Caco-2 (cell line): ENCODE data around the gene RASGRF2. TPM values are rescaled to one million over a fixed set of nuclear protein-coding genes. Genes with fewer than 3 reads are reported as not detected.

Source experiments
- BruUV-seq: library from RNA; stranded (reverse); fragments of 400-500 nt; replicated peaks from 2 replicates; lab custom pipeline; 2021; lab: Mats Ljungman, UMichigan
- CTCF ChIA-PET: fragments of 300-600 bp; sonication (Branson Sonifier 250); formaldehyde crosslinking; loops from one replicate; lab custom pipeline; 2022; ENCODE audit warnings: antibody characterized with exemption; lab: Charles Lee
- POLR2A ChIA-PET: fragments of 300-600 bp; sonication (Branson Sonifier 250); formaldehyde crosslinking; loops from one replicate; lab custom pipeline; 2022; ENCODE audit warnings: antibody characterized with exemption; lab: Charles Lee
- DNase-seq, 2 experiments: peaks; one replicate each; pipeline versions ENCODE4 v3.0.0 to v3.0.0-alpha.2; 2020 to 2022
- H3K27me3 ChIP-seq: replicated peaks from 2 replicates; pipeline ENCODE4 v1.6.0; 2011; ENCODE audit warnings: low read length; ENCODE audit not compliant: control insufficient read depth, insufficient read depth
- H3K36me3 ChIP-seq: 2 replicates; pipeline ENCODE4 v1.5.1; 2011; ENCODE audit warnings: low read length; ENCODE audit not compliant: control insufficient read depth, insufficient read depth
- H3K4me1 ChIP-seq: fragments of 250-450 bp; sonication (Bioruptor Pico); 2 replicates; pipeline ENCODE4 v1.5.1; 2020; ENCODE audit warnings: mild to moderate bottlenecking
- H3K4me3 ChIP-seq: 2 replicates; pipeline ENCODE4 v1.5.1; 2011; ENCODE audit warnings: low read depth, mild to moderate bottlenecking, control low read depth, low read length
- H3K9me3 ChIP-seq: fragments of 250-450 bp; sonication (Bioruptor Pico); 2 replicates; pipeline ENCODE4 v1.5.1; 2020; ENCODE audit warnings: mild to moderate bottlenecking, moderate library complexity
- H3K27ac Mint-ChIP-seq: one replicate; pipeline ENCODE4 v1.8.0; 2022; ENCODE audit warnings: mixed read lengths; ENCODE audit not compliant: unreplicated experiment
- H3K27me3 Mint-ChIP-seq: one replicate; pipeline ENCODE4 v1.8.0; 2022; ENCODE audit warnings: mixed read lengths; ENCODE audit not compliant: insufficient read depth, unreplicated experiment
- H3K36me3 Mint-ChIP-seq: one replicate; pipeline ENCODE4 v1.8.0; 2022; ENCODE audit warnings: mild to moderate bottlenecking, mixed read lengths; ENCODE audit not compliant: insufficient read depth, unreplicated experiment
- H3K4me1 Mint-ChIP-seq: one replicate; pipeline ENCODE4 v1.8.0; 2022; ENCODE audit warnings: low read depth, mixed read lengths; ENCODE audit not compliant: unreplicated experiment
- H3K4me3 Mint-ChIP-seq: one replicate; pipeline ENCODE4 v1.8.0; 2022; ENCODE audit warnings: mild to moderate bottlenecking, moderate library complexity, mixed read lengths; ENCODE audit not compliant: unreplicated experiment
- H3K9me3 Mint-ChIP-seq: one replicate; pipeline ENCODE4 v1.8.0; 2022; ENCODE audit warnings: mixed read lengths; ENCODE audit not compliant: unreplicated experiment
- intact Hi-C: fragments of 100-400 bp; cut with micrococcal nuclease; formaldehyde crosslinking; loops from one replicate; pipeline ENCODE4 v1.10.0; 2022; ENCODE audit not compliant: unreplicated experiment
- total RNA-seq: library from RNA; stranded (reverse); gene quantifications from 2 replicates; pipeline ENCODE4 v1.2.3, GENCODE V29; 2022
- TF ChIP-seq, protein P1 (sequence below), 2 experiments: fragments of 200-600 bp in 1 of 2; IDR thresholded peaks; 1 replicate in 1 of 2; 2 replicates in 1 of 2; pipeline versions ENCODE4 v1.5.1 to v1.8.0; 2011 to 2022; ENCODE audit warnings: antibody characterized with exemption in 1 of 2, control low read depth in 1 of 2, inconsistent platforms in 1 of 2, low read depth in 1 of 2, low read length in 1 of 2, mild to moderate bottlenecking in 1 of 2, moderate library complexity in 1 of 2; ENCODE audit not compliant: insufficient read depth in 1 of 2, severe bottlenecking in 1 of 2, unreplicated experiment in 1 of 2

RASGRF2 gene
- total RNA-seq, 1 experiment from 2014 or later, result 23.1 TPM

DNA sequence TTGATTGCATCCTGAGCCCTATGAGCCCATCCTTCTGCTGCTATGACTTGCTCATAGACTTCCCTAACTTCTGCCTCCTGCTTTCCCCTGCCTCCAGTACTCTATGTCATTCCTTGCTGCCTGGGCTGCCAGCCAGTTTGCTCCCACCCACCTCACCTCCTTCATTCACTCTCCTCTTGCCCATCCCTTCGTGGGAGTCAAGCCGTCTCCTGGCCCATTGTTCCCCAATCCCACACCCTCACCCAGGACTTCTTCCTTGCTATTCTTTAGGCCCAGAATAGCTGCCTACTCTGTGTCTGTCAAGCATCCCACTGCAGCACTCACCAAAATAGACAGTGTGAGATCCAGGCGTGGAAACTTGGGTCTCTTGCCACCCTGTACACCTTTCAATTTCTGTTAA lies 131.0 kb downstream of the RASGRF2 start:
- no TSS peak for BruUV-seq
- no peak for DNase-seq
- ChIA-PET POLR2A (no interaction called here), CTCF (no interaction called here)
- Mint-ChIP-seq H3K9me3 (no peaks in the 10 kb centered on the region), H3K27ac (no peak overlapping the region), H3K36me3 (peaks cover 9% of the 10 kb centered on the region), H3K27me3 (no peaks in the 10 kb centered on the region), H3K4me3 (no peak overlapping the region), H3K4me1 (no peaks in the 10 kb centered on the region)
- Histone ChIP-seq H3K9me3 (no peaks in the 10 kb centered on the region), H3K27me3 (no peaks in the 10 kb centered on the region), H3K4me1 (no peaks in the 10 kb centered on the region), H3K4me3 (no peak overlapping the region), H3K36me3 (no peaks in the 10 kb centered on the region; the same call in 1 of the 2 replicates)
- intact Hi-C loops, result no loop called here
- TF ChIP-seq, protein P1, sequence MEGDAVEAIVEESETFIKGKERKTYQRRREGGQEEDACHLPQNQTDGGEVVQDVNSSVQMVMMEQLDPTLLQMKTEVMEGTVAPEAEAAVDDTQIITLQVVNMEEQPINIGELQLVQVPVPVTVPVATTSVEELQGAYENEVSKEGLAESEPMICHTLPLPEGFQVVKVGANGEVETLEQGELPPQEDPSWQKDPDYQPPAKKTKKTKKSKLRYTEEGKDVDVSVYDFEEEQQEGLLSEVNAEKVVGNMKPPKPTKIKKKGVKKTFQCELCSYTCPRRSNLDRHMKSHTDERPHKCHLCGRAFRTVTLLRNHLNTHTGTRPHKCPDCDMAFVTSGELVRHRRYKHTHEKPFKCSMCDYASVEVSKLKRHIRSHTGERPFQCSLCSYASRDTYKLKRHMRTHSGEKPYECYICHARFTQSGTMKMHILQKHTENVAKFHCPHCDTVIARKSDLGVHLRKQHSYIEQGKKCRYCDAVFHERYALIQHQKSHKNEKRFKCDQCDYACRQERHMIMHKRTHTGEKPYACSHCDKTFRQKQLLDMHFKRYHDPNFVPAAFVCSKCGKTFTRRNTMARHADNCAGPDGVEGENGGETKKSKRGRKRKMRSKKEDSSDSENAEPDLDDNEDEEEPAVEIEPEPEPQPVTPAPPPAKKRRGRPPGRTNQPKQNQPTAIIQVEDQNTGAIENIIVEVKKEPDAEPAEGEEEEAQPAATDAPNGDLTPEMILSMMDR (IDR thresholded peaks at IDR 0.05; ENCODE audit: insufficient read depth in 1 of 2, low read depth in 1 of 2, low read length in 1 of 2, severe bottlenecking in 1 of 2, unreplicated experiment in 1 of 2), result no peak

DNA sequence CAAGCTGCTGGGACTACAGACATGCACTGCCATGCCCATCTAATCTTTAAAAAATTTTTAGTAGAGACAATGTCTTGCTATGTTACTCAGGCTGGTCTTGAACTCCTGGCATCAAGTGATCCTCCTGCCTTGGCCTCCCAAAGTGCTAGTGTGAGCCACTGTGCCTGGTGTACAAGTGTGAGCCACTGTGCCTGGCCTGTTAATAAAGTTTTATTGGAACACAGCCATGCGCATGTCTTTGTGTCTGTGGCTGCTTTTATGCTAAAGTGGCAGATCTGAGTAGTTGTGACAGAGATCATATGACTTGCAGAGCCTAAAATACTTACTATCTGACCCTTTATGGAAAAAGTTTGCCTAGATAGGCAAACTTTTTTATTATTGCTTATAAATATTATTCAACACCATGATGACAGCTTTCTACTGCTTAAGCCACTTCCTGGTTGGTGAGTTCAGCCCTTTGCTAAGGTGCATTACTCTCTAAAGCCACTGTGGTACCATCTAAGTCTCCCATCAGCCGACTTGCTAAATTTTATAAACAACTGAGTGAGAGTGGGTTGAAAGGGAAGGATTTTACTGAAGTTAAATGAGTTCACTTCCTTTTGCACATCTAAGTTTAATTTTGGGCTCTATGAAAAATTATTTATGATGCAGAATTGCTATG lies 133.5 kb downstream of the RASGRF2 start:
- Histone ChIP-seq H3K9me3 (no peaks in the 10 kb centered on the region), H3K27me3 (no peaks in the 10 kb centered on the region), H3K4me3 (no peak overlapping the region), H3K4me1 (no peaks in the 10 kb centered on the region), H3K36me3 (no peaks in the 10 kb centered on the region; the same call in 1 of the 2 replicates)
- Mint-ChIP-seq H3K27ac (no peak overlapping the region), H3K4me1 (no peaks in the 10 kb centered on the region), H3K36me3 (peaks cover 7% of the 10 kb centered on the region), H3K4me3 (no peak overlapping the region), H3K9me3 (no peaks in the 10 kb centered on the region), H3K27me3 (no peaks in the 10 kb centered on the region)
- POLR2A ChIA-PET, result no interaction called here
- TF ChIP-seq, protein P1 (IDR thresholded peaks at IDR 0.05; ENCODE audit: insufficient read depth in 1 of 2, low read depth in 1 of 2, low read length in 1 of 2, severe bottlenecking in 1 of 2, unreplicated experiment in 1 of 2), result no peak
- no peak for DNase-seq
- intact Hi-C loops, result no loop called here
- no TSS peak for BruUV-seq
- CTCF ChIA-PET, result no interaction called here

DNA sequence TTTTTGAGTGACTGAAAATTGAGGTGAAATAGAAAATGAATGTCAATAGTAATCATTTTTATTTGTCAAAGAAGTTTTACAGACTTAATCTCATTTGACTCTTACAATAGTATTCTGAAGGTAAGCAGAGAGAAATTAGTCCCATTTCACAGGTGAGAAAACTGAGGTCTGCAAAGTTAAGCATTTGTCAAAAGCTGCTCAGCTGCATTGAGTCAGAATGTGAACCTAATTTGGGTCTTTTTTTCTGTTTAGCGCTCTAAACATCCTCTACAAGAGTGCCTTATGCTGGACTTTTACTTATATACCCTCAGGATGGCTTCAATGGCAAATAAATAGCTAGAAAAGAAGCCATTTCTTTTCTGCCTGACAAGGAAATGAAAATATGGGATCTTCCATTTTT lies 135.7 kb downstream of the RASGRF2 start:
- H3K9me3 Mint-ChIP-seq, result no peaks in the 10 kb centered on the region
- Histone ChIP-seq H3K9me3 (no peaks in the 10 kb centered on the region), H3K4me1 (no peaks in the 10 kb centered on the region), H3K4me3 (no peak overlapping the region), H3K27me3 (no peaks in the 10 kb centered on the region), H3K36me3 (no peaks in the 10 kb centered on the region; the same call in 1 of the 2 replicates)
- TF ChIP-seq, protein P1 (IDR thresholded peaks at IDR 0.05; ENCODE audit: insufficient read depth in 1 of 2, low read depth in 1 of 2, low read length in 1 of 2, severe bottlenecking in 1 of 2, unreplicated experiment in 1 of 2), result no peak
- no TSS peak for BruUV-seq
- no peaks in the 10 kb centered on the region for H3K27me3 Mint-ChIP-seq
- peaks cover 7% of the 10 kb centered on the region for H3K36me3 Mint-ChIP-seq
- CTCF ChIA-PET, result no interaction called here
- intact Hi-C loops, result no loop called here
- H3K27ac Mint-ChIP-seq, result no peak overlapping the region
- DNase-seq, result no peak
- H3K4me3 Mint-ChIP-seq, result no peak overlapping the region
- POLR2A ChIA-PET, result no interaction called here
- H3K4me1 Mint-ChIP-seq, result no peaks in the 10 kb centered on the region
